K562 (cell line): ENCODE results near the gene CTDSP2. TPM values are rescaled to one million over a fixed set of nuclear protein-coding genes. Genes with fewer than 3 reads are reported as not detected.
A peak's percentile ranks its signal among the peaks of the same experiment; 100 is the strongest.

ENCODE experiments used
- ETS2 ChIP-seq: IDR thresholded peaks from 2 replicates; pipeline ENCODE4 v1.6.1; 2016; ENCODE audit warnings: borderline replicate concordance, missing genetic modification characterization, mild to moderate bottlenecking, moderate library complexity, missing compliant biosample characterization; ENCODE audit not compliant: poor library complexity, severe bottlenecking
- HNRNPUL1 ChIP-seq: fragments of 200-400 bp; formaldehyde crosslinking; IDR thresholded peaks from 2 replicates; pipeline ENCODE4 v1.6.1; 2017; ENCODE audit warnings: low read length
- IRF2 ChIP-seq: sonication (generic); formaldehyde crosslinking; IDR thresholded peaks from 2 replicates; pipeline ENCODE4 v1.8.1; 2022; ENCODE audit warnings: mild to moderate bottlenecking, missing genetic modification reagents
- KDM5B ChIP-seq: fragments of 200-600 bp; sonication (generic); IDR thresholded peaks from 2 replicates; pipeline ENCODE4 v1.6.1; 2012; ENCODE audit warnings: low read depth, mild to moderate bottlenecking, moderate library complexity, low read length, control low read depth, inconsistent platforms; ENCODE audit not compliant: insufficient replicate concordance
- MXI1 ChIP-seq: IDR thresholded peaks from 2 replicates; pipeline ENCODE4 v1.6.1; 2011; ENCODE audit warnings: low read depth, mild to moderate bottlenecking, improper control_type of control experiment, low read length
- NFE2L1 ChIP-seq: fragments of 450-650 bp; IDR thresholded peaks from 2 replicates; pipeline ENCODE4 v1.6.1; 2016; ENCODE audit warnings: missing genetic modification characterization, low read depth, mild to moderate bottlenecking, missing compliant biosample characterization, moderate library complexity, borderline replicate concordance
- NONO ChIP-seq, 2 experiments: fragments of 200-400 bp in 1 of 2; fragments of 450-650 bp in 1 of 2; formaldehyde crosslinking in 1 of 2; IDR thresholded peaks; 2 replicates each; pipeline ENCODE4 v1.6.1; 2017; ENCODE audit warnings: low read depth in 2 of 2, mild to moderate bottlenecking in 2 of 2, moderate library complexity in 2 of 2, low read length in 1 of 2
- POLR2A ChIP-seq: fragments of 450-650 bp; conservative IDR thresholded peaks from 2 replicates; pipeline ENCODE4 v1.6.1; 2016
- RBM17 ChIP-seq: fragments of 200-400 bp; formaldehyde crosslinking; IDR thresholded peaks from 2 replicates; pipeline ENCODE4 v1.6.1; 2017; ENCODE audit warnings: low read depth, mild to moderate bottlenecking, low read length, borderline replicate concordance
- RBM22 ChIP-seq: fragments of 200-400 bp; formaldehyde crosslinking; IDR thresholded peaks from 2 replicates; pipeline ENCODE4 v1.6.1; 2018; ENCODE audit warnings: low read length, low read depth; ENCODE audit not compliant: poor library complexity, severe bottlenecking
- SP2 ChIP-seq: IDR thresholded peaks from 2 replicates; pipeline ENCODE4 v1.6.1; 2011; ENCODE audit warnings: mild to moderate bottlenecking, low read depth, low read length, moderate library complexity; ENCODE audit not compliant: poor library complexity, severe bottlenecking; ENCODE audit errors: extremely low read depth
- THRAP3 ChIP-seq: fragments of 450-650 bp; IDR thresholded peaks from 2 replicates; pipeline ENCODE4 v1.6.1; 2016; ENCODE audit warnings: mild to moderate bottlenecking, inconsistent platforms, borderline replicate concordance
- ZFP36 ChIP-seq: fragments of 150-350 bp; IDR thresholded peaks from 2 replicates; pipeline ENCODE4 v1.6.1; 2018; ENCODE audit warnings: low read length, low read depth; ENCODE audit not compliant: partially characterized antibody
- ZNF561 ChIP-seq: fragments of 450-650 bp; formaldehyde crosslinking; conservative IDR thresholded peaks from 2 replicates; pipeline ENCODE4 v1.4.0; 2020; ENCODE audit warnings: mild to moderate bottlenecking, moderate library complexity
- ZNF764 ChIP-seq: fragments of 250-450 bp; sonication (Bioruptor Pico); IDR thresholded peaks from 2 replicates; pipeline ENCODE4 v1.4.0; 2020; ENCODE audit warnings: low read depth, mild to moderate bottlenecking, moderate library complexity
- polyA plus RNA-seq, 8 experiments: library from polyadenylated mRNA; depleted of rRNA in 4 of 8; stranded (reverse) in 5 of 8; unstranded in 3 of 8; fragments of >200 nt; fragmentation: Nextera tagmentation in 2 of 8; fragmentation: Illumina TruSeq in 1 of 8; extraction: Ambion mirVana in 2 of 8; extraction: Trizol in 1 of 8; gene quantifications; 2 replicates each; pipeline versions ENCODE4 v1.2.1 to v1.2.3, GENCODE V29; 2011 to 2014; ENCODE audit warnings: inconsistent platforms in 1 of 8, missing spikeins in 1 of 8
- total RNA-seq, 7 experiments: library from RNA; depleted of rRNA in 6 of 7; stranded (reverse); fragments of >200 nt in 6 of 7; fragmentation: Illumina TruSeq in 2 of 7; extraction: Trizol in 2 of 7; gene quantifications; 2 replicates each; pipeline versions ENCODE4 v1.2.1 to v1.2.3, GENCODE V29; 2011 to 2021; ENCODE audit warnings: low replicate concordance in 1 of 7
- TF ChIP-seq, protein P1 (sequence below), 3 experiments: fragments of 200-800 bp in 1 of 3; fragments of 250-450 bp in 1 of 3; fragments of 450-650 bp in 1 of 3; sonication (Bioruptor Pico) in 1 of 3; sonication (Bioruptor generic) in 1 of 3; formaldehyde crosslinking in 1 of 3; IDR thresholded peaks; 2 replicates each; pipeline versions ENCODE4 v1.6.1 to v1.8.0; 2016 to 2022; ENCODE audit warnings: mild to moderate bottlenecking in 2 of 3, missing genetic modification characterization in 2 of 3, missing compliant biosample characterization in 1 of 3, moderate library complexity in 1 of 3
- TF ChIP-seq, protein P2 (sequence below): fragments of 250-450 bp; sonication (Bioruptor Pico); IDR thresholded peaks from 2 replicates; pipeline ENCODE4 v1.5.0; 2022; ENCODE audit warnings: mild to moderate bottlenecking
- TF ChIP-seq, protein P3 (sequence below), 2 experiments: fragments of 450-650 bp in 1 of 2; sonication (generic) in 1 of 2; formaldehyde crosslinking; conservative IDR thresholded peaks; 2 replicates each; pipeline versions ENCODE4 v1.4.0 to v1.8.1; 2020 to 2022; ENCODE audit warnings: mild to moderate bottlenecking in 1 of 2, missing genetic modification reagents in 1 of 2
- TF ChIP-seq, protein P4 (sequence below): sonication (generic); IDR thresholded peaks from 2 replicates; pipeline ENCODE4 v1.6.1; 2016

The CTDSP2 gene
- total and polyA plus RNA-seq, 9 of the 15 experiments (the other 6 are each of a cell fraction or from before 2014, with no cell fraction given), result 20.4 to 108 (median 47.7) TPM

DNA sequence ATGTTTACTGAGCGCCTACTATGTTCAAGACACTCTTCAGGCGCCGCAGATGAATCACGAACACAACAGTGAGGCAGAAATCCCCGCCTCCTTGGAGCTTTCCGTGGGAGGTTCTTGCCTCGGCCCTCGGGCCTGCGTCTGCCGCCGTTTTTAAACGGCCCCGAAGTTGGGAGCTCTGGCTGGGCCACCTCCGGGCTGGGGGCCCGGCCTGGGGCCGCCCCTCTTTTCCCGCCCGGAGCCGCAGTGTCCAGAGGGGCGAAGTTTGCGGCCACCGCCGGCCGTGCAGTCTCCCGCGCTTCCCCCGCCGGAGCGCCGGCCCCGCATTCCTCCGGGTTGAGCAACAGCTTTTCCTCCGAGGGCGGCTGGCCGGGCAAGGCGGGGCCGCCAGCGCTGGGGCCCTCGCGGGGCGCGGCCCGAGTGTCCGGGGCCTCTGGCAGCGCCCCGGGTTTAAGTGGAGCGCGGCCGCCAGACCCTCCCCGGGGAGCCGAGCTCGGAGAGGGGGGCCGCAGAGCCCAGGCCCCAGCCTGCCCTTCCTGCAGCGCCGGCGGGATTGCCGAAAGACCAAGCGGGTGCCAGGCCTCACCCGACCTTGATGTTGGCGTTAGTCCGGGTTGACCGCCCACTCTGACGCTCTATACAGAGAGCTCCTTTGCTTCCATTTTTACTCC lies 18.7 kb upstream of the CTDSP2 start (continued):
- TF ChIP-seq, protein P1, sequence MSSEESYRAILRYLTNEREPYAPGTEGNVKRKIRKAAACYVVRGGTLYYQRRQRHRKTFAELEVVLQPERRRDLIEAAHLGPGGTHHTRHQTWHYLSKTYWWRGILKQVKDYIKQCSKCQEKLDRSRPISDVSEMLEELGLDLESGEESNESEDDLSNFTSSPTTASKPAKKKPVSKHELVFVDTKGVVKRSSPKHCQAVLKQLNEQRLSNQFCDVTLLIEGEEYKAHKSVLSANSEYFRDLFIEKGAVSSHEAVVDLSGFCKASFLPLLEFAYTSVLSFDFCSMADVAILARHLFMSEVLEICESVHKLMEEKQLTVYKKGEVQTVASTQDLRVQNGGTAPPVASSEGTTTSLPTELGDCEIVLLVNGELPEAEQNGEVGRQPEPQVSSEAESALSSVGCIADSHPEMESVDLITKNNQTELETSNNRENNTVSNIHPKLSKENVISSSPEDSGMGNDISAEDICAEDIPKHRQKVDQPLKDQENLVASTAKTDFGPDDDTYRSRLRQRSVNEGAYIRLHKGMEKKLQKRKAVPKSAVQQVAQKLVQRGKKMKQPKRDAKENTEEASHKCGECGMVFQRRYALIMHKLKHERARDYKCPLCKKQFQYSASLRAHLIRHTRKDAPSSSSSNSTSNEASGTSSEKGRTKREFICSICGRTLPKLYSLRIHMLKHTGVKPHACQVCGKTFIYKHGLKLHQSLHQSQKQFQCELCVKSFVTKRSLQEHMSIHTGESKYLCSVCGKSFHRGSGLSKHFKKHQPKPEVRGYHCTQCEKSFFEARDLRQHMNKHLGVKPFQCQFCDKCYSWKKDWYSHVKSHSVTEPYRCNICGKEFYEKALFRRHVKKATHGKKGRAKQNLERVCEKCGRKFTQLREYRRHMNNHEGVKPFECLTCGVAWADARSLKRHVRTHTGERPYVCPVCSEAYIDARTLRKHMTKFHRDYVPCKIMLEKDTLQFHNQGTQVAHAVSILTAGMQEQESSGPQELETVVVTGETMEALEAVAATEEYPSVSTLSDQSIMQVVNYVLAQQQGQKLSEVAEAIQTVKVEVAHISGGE (CRISPR knock-in tag; IDR thresholded peaks at IDR 0.05), result 0 out of 6 replicates have a peak, but pooled peaks of 1 of the 3 experiments have one; percentile 37
- TF ChIP-seq HNRNPUL1, result no peak
- TF ChIP-seq NONO (IDR thresholded peaks at IDR 0.05; ENCODE audit: low read depth in 2 of 2, low read length in 1 of 2), result no peak; a peak in 1 of 4 replicates
- no peak for TF ChIP-seq MXI1
- TF ChIP-seq, protein P2, sequence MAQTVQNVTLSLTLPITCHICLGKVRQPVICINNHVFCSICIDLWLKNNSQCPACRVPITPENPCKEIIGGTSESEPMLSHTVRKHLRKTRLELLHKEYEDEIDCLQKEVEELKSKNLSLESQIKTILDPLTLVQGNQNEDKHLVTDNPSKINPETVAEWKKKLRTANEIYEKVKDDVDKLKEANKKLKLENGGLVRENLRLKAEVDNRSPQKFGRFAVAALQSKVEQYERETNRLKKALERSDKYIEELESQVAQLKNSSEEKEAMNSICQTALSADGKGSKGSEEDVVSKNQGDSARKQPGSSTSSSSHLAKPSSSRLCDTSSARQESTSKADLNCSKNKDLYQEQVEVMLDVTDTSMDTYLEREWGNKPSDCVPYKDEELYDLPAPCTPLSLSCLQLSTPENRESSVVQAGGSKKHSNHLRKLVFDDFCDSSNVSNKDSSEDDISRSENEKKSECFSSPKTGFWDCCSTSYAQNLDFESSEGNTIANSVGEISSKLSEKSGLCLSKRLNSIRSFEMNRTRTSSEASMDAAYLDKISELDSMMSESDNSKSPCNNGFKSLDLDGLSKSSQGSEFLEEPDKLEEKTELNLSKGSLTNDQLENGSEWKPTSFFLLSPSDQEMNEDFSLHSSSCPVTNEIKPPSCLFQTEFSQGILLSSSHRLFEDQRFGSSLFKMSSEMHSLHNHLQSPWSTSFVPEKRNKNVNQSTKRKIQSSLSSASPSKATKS (CRISPR knock-in tag), result no peak
- TF ChIP-seq ZNF561 (CRISPR knock-in tag), result no peak
- TF ChIP-seq IRF2 (CRISPR knock-in tag), result no peak
- no peak for TF ChIP-seq ZFP36
- TF ChIP-seq POLR2A, result 0 out of 2 replicates have a peak, but pooled peaks have one; percentile 43
- TF ChIP-seq KDM5B, result peak; percentile 36
- no peak for TF ChIP-seq NFE2L1 (tag)
- TF ChIP-seq THRAP3, result no peak
- TF ChIP-seq ETS2 (tag), result no peak
- no peak for TF ChIP-seq RBM17
- TF ChIP-seq, protein P3, sequence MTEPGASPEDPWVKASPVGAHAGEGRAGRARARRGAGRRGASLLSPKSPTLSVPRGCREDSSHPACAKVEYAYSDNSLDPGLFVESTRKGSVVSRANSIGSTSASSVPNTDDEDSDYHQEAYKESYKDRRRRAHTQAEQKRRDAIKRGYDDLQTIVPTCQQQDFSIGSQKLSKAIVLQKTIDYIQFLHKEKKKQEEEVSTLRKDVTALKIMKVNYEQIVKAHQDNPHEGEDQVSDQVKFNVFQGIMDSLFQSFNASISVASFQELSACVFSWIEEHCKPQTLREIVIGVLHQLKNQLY (CRISPR knock-in tag; conservative IDR thresholded peaks at IDR 0.05), result no peak
- TF ChIP-seq SP2, result no peak
- TF ChIP-seq, protein P4, sequence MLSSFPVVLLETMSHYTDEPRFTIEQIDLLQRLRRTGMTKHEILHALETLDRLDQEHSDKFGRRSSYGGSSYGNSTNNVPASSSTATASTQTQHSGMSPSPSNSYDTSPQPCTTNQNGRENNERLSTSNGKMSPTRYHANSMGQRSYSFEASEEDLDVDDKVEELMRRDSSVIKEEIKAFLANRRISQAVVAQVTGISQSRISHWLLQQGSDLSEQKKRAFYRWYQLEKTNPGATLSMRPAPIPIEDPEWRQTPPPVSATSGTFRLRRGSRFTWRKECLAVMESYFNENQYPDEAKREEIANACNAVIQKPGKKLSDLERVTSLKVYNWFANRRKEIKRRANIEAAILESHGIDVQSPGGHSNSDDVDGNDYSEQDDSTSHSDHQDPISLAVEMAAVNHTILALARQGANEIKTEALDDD, result no peak
- TF ChIP-seq RBM22, result no peak
- no peak for TF ChIP-seq ZNF764 (CRISPR knock-in tag)
